ENCODE results near the gene FABP1.

FABP1 gene

DNA sequence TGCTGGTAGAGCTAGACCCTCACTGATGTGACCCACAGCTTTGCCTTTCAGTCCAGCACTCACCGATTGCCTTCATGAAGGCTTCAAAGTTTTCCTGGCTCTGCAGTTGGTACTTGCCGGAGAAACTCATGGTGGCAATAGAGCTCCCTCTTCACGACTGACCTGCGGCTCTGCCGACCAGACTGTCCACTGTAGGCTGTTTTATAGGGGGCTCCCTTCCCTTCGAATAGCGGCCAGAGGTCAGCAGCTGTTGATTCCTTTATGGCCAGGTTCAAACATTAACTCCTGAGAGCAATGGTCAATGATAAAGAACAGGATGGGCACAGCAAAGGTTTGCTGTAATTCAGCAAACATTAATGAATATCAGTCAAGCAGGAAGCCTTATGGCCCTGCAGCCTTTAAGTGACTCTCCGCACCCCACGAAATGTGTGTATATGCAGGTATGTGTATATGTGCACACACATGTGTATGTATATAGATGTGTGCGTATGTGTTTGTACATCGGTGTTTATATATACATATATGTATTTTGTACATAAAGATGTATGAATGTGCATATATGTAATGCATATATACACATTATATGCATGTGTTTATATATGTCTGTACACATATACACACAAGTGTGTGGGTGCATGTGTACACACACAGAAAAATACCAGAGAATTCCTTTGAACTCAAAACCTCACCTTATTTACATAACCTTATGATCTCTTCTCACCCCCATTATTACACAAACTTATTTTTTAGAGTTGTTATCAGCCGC, at the start of gene FABP1:
FABP1 (minus strand) TSS at position 175 of the 766 bp plus-strand sequence; CDS start at position 130, 45 bp downstream.
- DNase-seq: no peak

DNA sequence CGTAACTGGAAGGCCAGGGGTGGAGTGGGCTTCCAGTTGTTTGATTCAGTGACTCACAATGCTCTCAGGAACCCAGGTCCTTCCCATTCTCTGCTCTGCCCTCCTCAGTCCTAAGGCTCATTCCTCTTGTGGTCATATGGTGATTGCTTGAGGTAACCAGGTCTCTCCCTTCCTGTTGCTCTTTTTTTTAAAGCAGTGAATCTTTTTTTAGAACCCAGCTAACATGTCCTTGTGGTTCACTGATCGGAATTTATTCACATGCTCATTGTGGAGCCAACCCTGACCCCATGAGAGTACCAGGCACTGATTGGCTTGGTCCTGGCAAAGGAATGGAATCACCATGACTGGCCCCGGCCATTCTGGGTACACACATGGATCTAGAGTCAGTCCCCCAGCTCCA, 49.7 kb upstream of the FABP1 start:
- DNase-seq: no peak

- peak; percentile 69 for DNase-seq
Measured at GRCh38 chr2:88176352-88176984, 48.6 kb upstream of the FABP1 start.

DNA sequence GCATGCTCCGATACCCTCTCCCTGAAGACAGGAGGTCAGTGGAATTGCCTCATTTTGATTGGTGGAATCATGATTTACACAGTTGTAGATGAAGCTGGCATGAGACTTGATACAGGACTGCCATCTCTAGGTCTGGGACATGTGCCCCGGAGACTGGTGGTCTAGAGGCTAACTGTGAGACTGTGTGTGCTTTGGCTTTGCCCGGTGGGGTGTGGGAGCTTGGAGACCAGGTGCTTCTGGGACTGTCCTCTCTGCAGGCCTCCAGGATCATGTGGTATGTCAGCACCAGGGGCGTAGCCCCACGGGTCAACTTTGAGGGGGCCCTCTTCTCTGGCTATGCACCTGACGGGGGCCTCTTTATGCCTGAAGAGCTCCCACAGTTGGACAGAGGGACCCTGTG, 45.0 kb upstream of the FABP1 start:
- no peak for DNase-seq

- DNase-seq: no peak
Measured at GRCh38 chr2:88171966-88172365, 44.1 kb upstream of the FABP1 start.

- no peak for DNase-seq
Measured at GRCh38 chr2:88170472-88170892, 42.6 kb upstream of the FABP1 start.

GRCh38 chr2:88168386-88168785, 40.5 kb upstream of the FABP1 start:
- no peak for DNase-seq

- no peak for DNase-seq
Measured at GRCh38 chr2:88167740-88168139, 39.9 kb upstream of the FABP1 start.

GRCh38 chr2:88165332-88166003, 37.6 kb upstream of the FABP1 start:
- DNase-seq: no peak

DNA sequence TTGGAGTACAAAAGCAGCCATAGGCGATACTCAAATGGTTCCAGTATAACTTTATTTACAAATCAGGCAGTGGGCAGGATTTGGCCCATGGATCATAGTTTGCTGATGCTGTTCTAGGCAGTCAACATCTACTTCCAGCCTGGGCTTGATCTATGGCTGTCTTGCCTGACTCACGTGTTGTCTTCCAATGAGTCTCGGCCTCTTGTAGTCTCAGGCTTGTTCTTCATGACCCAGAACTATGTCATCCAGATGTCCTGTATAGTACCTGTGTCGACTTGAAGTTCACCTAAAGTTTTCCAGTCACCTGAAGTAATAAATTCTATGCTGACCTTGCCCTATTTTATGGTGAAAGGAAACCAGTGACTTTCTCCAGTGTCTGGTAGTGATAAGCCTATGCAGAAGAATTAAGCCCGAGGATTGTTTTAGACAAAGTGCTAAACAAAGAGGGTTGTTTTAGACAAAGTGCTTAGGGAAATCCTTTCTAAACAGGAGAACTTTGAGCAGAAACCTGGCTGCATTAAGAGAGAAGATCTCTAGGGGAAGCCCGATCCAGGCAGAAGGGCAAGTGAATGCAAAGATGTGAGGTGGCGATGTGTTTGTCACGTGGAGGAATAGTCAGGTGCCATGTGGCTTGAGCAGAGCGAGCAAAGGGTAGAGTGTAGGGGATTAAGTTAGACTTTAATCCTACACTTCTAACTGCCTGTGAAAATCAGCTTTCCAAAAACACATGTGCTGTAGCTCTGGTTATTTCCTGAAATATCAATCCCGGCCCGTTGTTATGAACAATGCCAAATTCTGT, 33.8 kb upstream of the FABP1 start:
- no peak for DNase-seq

- DNase-seq: no peak
Measured at GRCh38 chr2:88160517-88160916, 32.7 kb upstream of the FABP1 start.

- DNase-seq: peak; percentile 44
Measured at GRCh38 chr2:88159955-88160415, 32.1 kb upstream of the FABP1 start.

- no peak for DNase-seq
Measured at GRCh38 chr2:88159481-88159880, 31.6 kb upstream of the FABP1 start.

DNA sequence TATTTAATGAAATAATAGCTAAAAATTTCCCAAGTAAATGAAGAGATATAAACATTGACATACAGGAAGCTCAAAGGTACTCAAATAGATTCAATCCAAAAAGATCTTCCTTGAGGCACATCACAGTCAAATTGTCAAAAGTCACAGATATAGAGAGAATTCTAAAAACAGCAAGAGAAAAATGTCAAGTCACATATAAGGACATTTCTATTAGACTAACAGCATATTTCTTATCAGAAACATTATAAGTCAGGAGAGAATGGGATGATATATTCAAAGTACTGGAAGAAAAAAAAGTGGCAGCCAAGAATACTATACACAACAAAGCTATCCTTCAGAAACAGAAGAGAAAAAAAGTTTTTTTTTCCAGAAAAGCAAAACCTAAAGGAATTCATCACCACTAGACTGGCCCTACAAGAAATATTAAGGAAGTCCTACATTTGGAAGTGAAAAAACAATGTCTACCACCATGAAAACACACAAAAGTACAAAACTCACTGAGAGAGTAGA, 21.1 kb upstream of the FABP1 start:
- DNase-seq: no peak

DNA sequence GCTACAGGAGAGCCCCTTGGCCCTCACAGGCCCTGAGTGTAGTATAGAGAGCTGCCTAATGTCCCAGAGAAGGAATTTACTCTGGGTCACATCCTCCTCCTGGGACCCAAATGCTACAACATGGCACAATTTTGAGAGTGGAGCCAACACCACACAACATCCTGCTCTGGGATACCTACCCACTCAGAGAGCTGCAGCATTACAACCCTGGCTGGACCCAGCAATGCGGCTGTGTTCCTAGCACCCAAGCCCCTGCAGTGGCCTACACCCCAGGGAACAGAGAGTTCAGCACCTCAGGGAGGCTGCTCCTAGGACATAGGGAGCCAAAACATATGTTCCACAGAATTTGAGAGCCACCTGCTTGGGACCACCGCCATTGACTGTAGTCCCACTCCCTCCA, 19.3 kb upstream of the FABP1 start:
- DNase-seq: no peak

DNA sequence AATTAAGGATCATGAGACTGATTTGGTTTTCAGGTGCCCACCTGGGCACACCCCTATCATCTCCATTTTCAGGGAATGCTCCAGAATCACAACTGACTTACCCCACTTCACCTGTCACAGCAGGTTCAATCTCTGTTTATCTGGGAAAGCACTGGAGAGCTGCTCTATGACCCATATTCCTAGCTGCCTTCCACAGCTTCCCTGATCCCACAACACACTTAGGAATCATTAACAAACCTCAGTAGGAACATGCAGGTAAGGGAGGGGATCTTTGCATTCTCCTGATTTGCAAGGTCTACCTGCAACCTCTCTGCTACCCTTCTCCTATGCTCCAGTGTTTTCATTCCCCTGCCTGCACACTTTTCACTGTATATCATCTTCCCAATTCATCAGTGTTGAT, 18.7 kb upstream of the FABP1 start:
- DNase-seq: no peak

DNA sequence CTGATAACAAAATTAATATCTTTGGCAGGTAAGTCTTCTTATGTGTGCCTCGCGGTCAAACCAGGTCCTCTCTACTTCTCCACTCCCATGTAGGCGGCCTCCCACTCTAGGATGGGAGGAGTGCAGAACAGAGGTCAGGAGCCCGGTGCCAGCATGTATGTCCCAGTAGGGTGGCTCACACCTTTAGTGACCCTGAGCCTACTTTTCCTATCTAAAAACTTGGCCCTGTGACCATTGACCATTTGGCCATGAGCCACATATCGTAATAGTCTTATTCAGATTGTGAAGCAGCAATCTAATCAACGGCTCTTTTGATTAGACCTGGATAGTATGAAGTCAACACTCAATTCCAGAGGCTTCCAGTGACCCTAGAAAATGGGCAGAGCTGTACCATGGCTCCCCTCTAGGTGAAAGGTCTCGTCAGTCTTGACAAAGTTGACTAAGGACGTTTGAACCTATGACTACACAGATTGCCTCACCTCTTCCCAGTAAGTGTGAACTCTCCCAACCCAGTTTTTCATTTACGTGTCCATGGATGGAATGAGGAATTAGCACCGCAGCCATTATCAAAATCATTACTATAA, 17.1 kb upstream of the FABP1 start:
- DNase-seq: no peak

- DNase-seq: no peak
Measured at GRCh38 chr2:88144271-88144670, 16.4 kb upstream of the FABP1 start.

DNA sequence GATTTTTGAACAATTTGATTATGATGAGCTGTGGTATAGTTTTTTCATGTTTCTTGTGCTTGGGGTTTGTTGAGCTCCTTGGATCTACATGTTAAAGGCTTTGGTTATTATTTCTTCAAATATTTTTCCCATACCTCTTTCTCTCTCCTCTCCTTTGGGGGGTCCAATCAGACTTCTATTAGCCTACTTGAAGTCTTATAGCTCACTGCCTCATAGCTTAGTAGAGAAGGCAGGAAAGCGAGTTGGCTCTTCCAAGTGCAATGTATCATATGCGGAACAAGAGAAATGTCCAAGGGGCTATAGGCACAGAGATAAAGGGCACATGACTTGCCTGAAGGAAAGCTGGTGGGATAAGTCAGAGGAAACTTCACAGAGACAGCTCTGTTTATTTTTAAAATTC, 14.1 kb upstream of the FABP1 start:
- DNase-seq: no peak

GRCh38 chr2:88139804-88140203, 11.9 kb upstream of the FABP1 start:
- no peak for DNase-seq

DNA sequence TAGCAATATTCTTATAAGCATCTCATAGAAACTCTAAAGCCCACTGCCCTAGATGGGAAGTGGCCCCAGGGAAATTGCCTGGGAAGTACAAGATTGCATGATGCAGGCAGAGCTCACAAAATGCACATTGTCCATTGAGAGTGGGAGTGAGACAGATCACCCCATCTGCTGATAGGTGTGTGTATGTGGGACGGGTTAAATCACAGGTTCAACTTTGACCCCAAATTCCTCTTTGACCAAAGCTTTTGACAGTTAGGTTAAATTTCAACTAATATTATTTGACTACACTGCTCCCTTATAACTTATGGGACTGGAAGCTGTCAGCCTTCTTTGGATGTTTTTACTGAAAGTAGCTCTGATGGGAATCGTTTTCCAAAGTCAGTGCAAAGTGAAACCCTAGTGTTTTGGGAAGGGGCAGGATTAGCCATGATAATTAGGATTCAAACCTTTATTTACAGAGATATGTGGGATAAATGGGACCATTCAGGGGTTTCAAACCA, 11.4 kb upstream of the FABP1 start:
- no peak for DNase-seq

DNA sequence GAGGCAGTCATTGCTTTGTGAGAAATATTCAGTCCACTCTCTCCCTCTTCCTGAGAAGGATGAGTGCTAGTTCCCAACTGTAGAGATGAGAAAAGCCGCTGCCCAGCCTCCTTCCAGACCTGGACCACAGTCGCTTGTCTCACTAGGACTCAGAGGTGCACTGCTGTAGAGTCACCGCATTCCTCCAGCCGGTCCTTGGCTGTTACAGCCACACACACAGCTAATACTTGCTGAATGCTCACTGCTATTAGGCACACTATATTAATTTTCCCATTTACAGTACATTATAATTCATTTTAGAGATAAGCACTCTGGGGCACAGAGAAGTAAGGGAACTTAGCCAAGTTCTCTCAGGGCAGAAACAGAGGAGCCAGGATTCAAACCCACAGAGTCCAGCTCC, 10.0 kb upstream of the FABP1 start:
- no peak for DNase-seq
